ENCODE data around the gene B3GNT8. TPM values are rescaled to one million over a fixed set of nuclear protein-coding genes. Genes with fewer than 3 reads are reported as not detected.

Gene B3GNT8
- total and polyA plus RNA-seq, 2 of the 4 experiments (the other 2 are of a cell fraction) = 0.36 TPM

- H3K23ac ChIP-seq (ENCODE audit: low read depth, low read length) = no peak overlapping the region
- H3K79me1 ChIP-seq (ENCODE audit: low read depth in 1 of 2, low read length in 2 of 2) = no peaks in the 10 kb centered on the region
- no peak overlapping the region for H4K5ac ChIP-seq (ENCODE audit: low read depth, low read length)
- intact Hi-C loops (cut with micrococcal nuclease) (no loop called here), in situ Hi-C loops (cut with MboI; ENCODE audit: low sequenced_read_pairs) (no loop called here), dilution Hi-C loops (cut with HindIII; ENCODE audit: low sequenced_read_pairs, unreplicated experiment) (no loop called here)
- H3K4me2 ChIP-seq (ENCODE audit: low read depth, low read length) = no peak overlapping the region; the same call in 1 of the 2 replicates
- no TSS peak for BruUV-seq (replicated peaks)
- ATAC-seq (ENCODE audit: low read depth) = no peak
- no peak overlapping the region for H4K8ac ChIP-seq (ENCODE audit: low read depth in 2 of 2, low read length in 2 of 2)
- H3K56ac ChIP-seq (ENCODE audit: extremely low read depth, insufficient read depth, low read length) = no peak overlapping the region
- no peak overlapping the region for H2AK9ac ChIP-seq (replicated peaks; ENCODE audit: low read depth, low read length, poor library complexity)
- H3K27ac ChIP-seq (ENCODE audit: insufficient read depth, low read length) = no peak overlapping the region
- H3K4ac ChIP-seq (ENCODE audit: low read depth, low read length) = no peak overlapping the region
- H2BK5ac ChIP-seq (ENCODE audit: low read depth, low read length, poor library complexity, severe bottlenecking) = no peak overlapping the region
- H3K14ac ChIP-seq (replicated peaks; ENCODE audit: low read depth, low read length) = no peak overlapping the region
- H3K9me3 ChIP-seq (ENCODE audit: control insufficient read depth, insufficient read depth, low read length) = no peaks in the 10 kb centered on the region
- no peaks in the 10 kb centered on the region for H3K4me1 ChIP-seq (ENCODE audit: control insufficient read depth, insufficient read depth, low read length)
- H3K27me3 ChIP-seq (ENCODE audit: control insufficient read depth, insufficient read depth, low read length) = no peaks in the 10 kb centered on the region; the same call in 1 of the 2 replicates
- H2BK15ac ChIP-seq (ENCODE audit: low read depth, low read length) = no peak overlapping the region
- H2AFZ ChIP-seq (replicated peaks; ENCODE audit: low read length, poor library complexity) = no peak overlapping the region
- TF ChIP-seq MXI1 (IDR thresholded peaks at IDR 0.05; ENCODE audit: borderline replicate concordance, low read depth, low read length) = no peak
- no peak for TF ChIP-seq CEBPB (IDR thresholded peaks at IDR 0.05; ENCODE audit: low read depth, low read length)
- TF ChIP-seq BHLHE40 (IDR thresholded peaks at IDR 0.05; ENCODE audit: low read depth, low read length) = no peak
- no peak for TF ChIP-seq RAD21 (IDR thresholded peaks at IDR 0.05; ENCODE audit: low read length)
- TF ChIP-seq, protein P1, sequence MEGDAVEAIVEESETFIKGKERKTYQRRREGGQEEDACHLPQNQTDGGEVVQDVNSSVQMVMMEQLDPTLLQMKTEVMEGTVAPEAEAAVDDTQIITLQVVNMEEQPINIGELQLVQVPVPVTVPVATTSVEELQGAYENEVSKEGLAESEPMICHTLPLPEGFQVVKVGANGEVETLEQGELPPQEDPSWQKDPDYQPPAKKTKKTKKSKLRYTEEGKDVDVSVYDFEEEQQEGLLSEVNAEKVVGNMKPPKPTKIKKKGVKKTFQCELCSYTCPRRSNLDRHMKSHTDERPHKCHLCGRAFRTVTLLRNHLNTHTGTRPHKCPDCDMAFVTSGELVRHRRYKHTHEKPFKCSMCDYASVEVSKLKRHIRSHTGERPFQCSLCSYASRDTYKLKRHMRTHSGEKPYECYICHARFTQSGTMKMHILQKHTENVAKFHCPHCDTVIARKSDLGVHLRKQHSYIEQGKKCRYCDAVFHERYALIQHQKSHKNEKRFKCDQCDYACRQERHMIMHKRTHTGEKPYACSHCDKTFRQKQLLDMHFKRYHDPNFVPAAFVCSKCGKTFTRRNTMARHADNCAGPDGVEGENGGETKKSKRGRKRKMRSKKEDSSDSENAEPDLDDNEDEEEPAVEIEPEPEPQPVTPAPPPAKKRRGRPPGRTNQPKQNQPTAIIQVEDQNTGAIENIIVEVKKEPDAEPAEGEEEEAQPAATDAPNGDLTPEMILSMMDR (conservative IDR thresholded peaks at IDR 0.05; ENCODE audit: low read depth, low read length) = no peak
- TF ChIP-seq NFE2L2 (IDR thresholded peaks at IDR 0.05; ENCODE audit: low read depth, low read length) = no peak
- no peak for TF ChIP-seq MAFK (IDR thresholded peaks at IDR 0.05; ENCODE audit: low read depth, low read length)
- no peak for TF ChIP-seq CHD1 (IDR thresholded peaks at IDR 0.05; ENCODE audit: low read depth, low read length)
- H3K4me3 ChIP-seq (ENCODE audit: insufficient read depth, low read depth, low read length) = no peak overlapping the region
- no peaks in the 10 kb centered on the region for H3K9me1 ChIP-seq (ENCODE audit: insufficient read depth, low read length)
- H2BK120ac ChIP-seq (ENCODE audit: low read depth, low read length) = no peak overlapping the region
- DNase-seq = peak; percentile 4
- H2AK5ac ChIP-seq (ENCODE audit: low read depth, low read length) = no peak overlapping the region
- no CpG with 5 or more reads among the region's 2 CpGs for WGBS, 2 experiments (ENCODE audit: extremely low coverage in 2 of 2, insufficient read length in 1 of 2)
- H4K91ac ChIP-seq (ENCODE audit: insufficient read depth, low read depth, low read length) = no peak overlapping the region
- H3K36me3 ChIP-seq (ENCODE audit: control insufficient read depth, insufficient read depth, low read length) = no peaks in the 10 kb centered on the region
- no peak overlapping the region for H3K18ac ChIP-seq (ENCODE audit: low read depth, low read length)
- no peaks in the 10 kb centered on the region for H4K20me1 ChIP-seq (ENCODE audit: insufficient read depth, low read length)
- ChIA-PET POLR2A (ENCODE audit: unreplicated experiment) (no interaction called here), CTCF (interaction anchor here (1.8 kb wide), 1 partner anchor 116 kb away, joined by 4 read pairs; no protein-coding TSS in a partner anchor)
- H3K9ac ChIP-seq (ENCODE audit: low read depth, low read length) = no peak overlapping the region
- no peak overlapping the region for H2BK20ac ChIP-seq (ENCODE audit: low read depth, low read length)
Observed at GRCh38 chr19:41455936-41456335, 28.8 kb upstream of the B3GNT8 start.
